Measurements from ENCODE around the gene OSBPL3. TPM values are rescaled to one million over a fixed set of nuclear protein-coding genes. Genes with fewer than 3 reads are reported as not detected.
A peak's percentile ranks its signal among the peaks of the same experiment; 100 is the strongest.

OSBPL3 gene
- total and polyA plus RNA-seq, 10 donors: 10.3 to 33.9 (median 26.8) TPM

DNA sequence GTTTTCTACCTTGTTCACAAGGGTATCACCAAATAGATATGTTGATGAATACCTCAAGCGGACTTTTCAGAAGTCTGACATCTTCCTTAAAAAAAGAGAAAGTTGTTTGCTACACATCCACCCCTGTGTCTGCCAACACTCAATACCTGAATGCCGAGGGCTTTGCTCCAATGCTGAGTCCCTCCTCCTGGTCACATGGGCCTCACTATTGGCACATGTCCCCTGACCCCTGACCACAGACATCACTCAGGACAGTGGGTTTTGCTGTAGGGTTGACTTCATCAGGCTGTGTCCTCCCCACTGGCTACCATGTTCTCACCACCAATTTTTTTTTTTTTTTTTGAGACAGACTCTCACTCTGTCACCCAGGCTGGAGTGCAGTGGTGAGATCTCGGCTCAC, 76.4 kb downstream of the OSBPL3 start:
- no peaks in the 10 kb centered on the region for H3K27me3 ChIP-seq (replicated peaks in 1 of 7)
- no peak for DNase-seq
- H3K4me3 ChIP-seq: no peak overlapping the region
- 88 to 98% (median 92%) methylated on average over 3 of the region's 3 CpGs for WGBS, 5 donors
- intact Hi-C loops (cut with DNase I; ENCODE audit: low total_unique reads): no loop called here
- H3K9me3 ChIP-seq: no peaks in the 10 kb centered on the region
- peaks cover 0 to 54% (median 10%) of the 10 kb centered on the region in 6 donors for H3K4me1 ChIP-seq
- TF ChIP-seq POLR2A (IDR thresholded peaks at IDR 0.05): no peak
- TF ChIP-seq, protein P1, sequence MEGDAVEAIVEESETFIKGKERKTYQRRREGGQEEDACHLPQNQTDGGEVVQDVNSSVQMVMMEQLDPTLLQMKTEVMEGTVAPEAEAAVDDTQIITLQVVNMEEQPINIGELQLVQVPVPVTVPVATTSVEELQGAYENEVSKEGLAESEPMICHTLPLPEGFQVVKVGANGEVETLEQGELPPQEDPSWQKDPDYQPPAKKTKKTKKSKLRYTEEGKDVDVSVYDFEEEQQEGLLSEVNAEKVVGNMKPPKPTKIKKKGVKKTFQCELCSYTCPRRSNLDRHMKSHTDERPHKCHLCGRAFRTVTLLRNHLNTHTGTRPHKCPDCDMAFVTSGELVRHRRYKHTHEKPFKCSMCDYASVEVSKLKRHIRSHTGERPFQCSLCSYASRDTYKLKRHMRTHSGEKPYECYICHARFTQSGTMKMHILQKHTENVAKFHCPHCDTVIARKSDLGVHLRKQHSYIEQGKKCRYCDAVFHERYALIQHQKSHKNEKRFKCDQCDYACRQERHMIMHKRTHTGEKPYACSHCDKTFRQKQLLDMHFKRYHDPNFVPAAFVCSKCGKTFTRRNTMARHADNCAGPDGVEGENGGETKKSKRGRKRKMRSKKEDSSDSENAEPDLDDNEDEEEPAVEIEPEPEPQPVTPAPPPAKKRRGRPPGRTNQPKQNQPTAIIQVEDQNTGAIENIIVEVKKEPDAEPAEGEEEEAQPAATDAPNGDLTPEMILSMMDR (IDR thresholded peaks at IDR 0.05 in 8 of 11, conservative IDR thresholded peaks at IDR 0.05 in 3 of 11): no peak
- no peak for TF ChIP-seq POLR2AphosphoS5 (IDR thresholded peaks at IDR 0.05)
- no peak overlapping the region for H3K27ac ChIP-seq
- no peaks in the 10 kb centered on the region for H3K36me3 ChIP-seq

DNA sequence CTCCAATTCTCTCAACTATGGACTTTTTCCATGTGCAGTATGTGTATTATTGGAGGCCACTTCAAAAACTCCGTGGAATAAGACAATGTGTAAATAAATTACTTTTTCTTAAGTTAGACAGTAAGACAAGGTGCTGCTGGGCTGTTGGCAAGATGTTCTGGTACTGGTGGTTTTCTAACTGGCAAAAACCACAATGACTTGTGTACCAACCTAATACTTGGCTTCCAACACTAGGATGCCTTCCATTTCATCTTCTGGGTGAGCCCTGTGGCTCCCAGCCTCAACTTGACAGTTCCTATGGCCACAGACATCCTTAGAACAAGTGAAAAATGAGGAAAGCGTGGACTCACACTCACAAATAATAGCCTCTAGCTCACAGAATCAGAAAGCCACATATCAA, 77.0 kb downstream of the OSBPL3 start:
- Histone ChIP-seq H3K27me3 (replicated peaks in 1 of 7) (no peaks in the 10 kb centered on the region), H3K4me1 (peaks cover 0 to 51% (median 13%) of the 10 kb centered on the region in 6 donors), H3K4me3 (no peak overlapping the region), H3K36me3 (no peaks in the 10 kb centered on the region), H3K27ac (no peak overlapping the region), H3K9me3 (no peaks in the 10 kb centered on the region)
- intact Hi-C loops (cut with DNase I; ENCODE audit: low total_unique reads): no loop called here
- TF ChIP-seq, protein P1 (IDR thresholded peaks at IDR 0.05 in 8 of 11, conservative IDR thresholded peaks at IDR 0.05 in 3 of 11): no peak
- TF ChIP-seq POLR2A (IDR thresholded peaks at IDR 0.05) (no peak), POLR2AphosphoS5 (IDR thresholded peaks at IDR 0.05) (no peak)
- WGBS, 5 donors: 58 to 79% (median 75%) methylated on average over 2 of the region's 2 CpGs
- DNase-seq: no peak

DNA sequence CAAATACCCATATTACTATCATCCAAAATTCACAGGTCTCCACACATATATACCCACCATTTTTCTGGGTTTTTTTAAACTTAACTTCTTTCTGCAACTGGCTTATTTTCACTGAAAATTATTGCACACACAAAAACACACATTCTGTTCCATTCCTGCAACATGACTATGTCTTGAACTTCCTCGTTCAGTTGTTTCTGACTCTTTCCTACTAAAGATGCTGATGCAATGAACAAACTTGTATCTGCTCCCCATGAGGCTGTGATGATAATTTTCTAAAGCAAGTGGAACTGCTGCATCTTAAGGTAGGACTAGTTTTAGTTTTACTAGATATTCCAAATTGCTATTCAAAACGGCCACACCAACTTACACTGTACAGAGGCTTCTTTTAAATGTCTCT, 77.7 kb downstream of the OSBPL3 start:
- no peak for DNase-seq
- intact Hi-C loops (cut with DNase I; ENCODE audit: low total_unique reads): no loop called here
- H3K27ac ChIP-seq: no peak overlapping the region
- no peaks in the 10 kb centered on the region for H3K36me3 ChIP-seq
- 51 to 71% (median 66%) methylated on average over 2 of the region's 2 CpGs for WGBS, 5 donors
- TF ChIP-seq, protein P1 (IDR thresholded peaks at IDR 0.05 in 8 of 11, conservative IDR thresholded peaks at IDR 0.05 in 3 of 11): no peak
- TF ChIP-seq POLR2A (IDR thresholded peaks at IDR 0.05) (no peak), POLR2AphosphoS5 (IDR thresholded peaks at IDR 0.05) (no peak)
- no peaks in the 10 kb centered on the region for H3K27me3 ChIP-seq (replicated peaks in 1 of 7)
- H3K4me3 ChIP-seq: no peak overlapping the region
- peaks cover 0 to 44% (median 11%) of the 10 kb centered on the region in 6 donors for H3K4me1 ChIP-seq
- no peaks in the 10 kb centered on the region for H3K9me3 ChIP-seq

DNA sequence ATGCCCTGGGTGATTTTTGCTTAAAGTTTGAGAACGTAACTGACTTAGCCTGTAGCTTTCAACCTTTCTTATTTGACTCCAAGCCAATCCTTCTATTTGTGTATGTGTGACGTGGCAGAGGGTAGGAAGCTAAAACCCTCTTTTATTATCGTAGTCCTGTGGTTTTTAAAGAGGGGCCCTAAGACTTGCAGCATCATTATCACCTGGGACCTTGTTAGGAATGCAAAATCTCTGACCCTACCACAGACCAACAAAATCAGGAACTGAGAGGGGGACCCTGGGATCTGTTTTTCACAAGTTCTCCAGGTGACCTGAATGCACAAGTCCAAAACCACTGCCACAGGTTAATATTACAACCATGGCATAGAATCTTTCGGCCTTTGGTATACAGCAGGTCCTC, 80.1 kb downstream of the OSBPL3 start:
- 60 to 73% (median 67%) methylated on average over 4 of the region's 4 CpGs for WGBS, 5 donors
- H3K9me3 ChIP-seq: no peaks in the 10 kb centered on the region
- H3K27me3 ChIP-seq (replicated peaks in 1 of 7): no peaks in the 10 kb centered on the region
- H3K4me3 ChIP-seq: no peak overlapping the region
- intact Hi-C loops (cut with DNase I; ENCODE audit: low total_unique reads): loop anchor here (10.0 kb wide), 1 partner anchor 165 kb away; no protein-coding TSS in a partner anchor
- no peak for TF ChIP-seq POLR2A (IDR thresholded peaks at IDR 0.05)
- H3K27ac ChIP-seq: peak overlapping the region in 2 of 8 donors; percentile 35 to 50
- H3K36me3 ChIP-seq: no peaks in the 10 kb centered on the region
- no peak for DNase-seq
- peaks cover 0 to 56% (median 20%) of the 10 kb centered on the region in 6 donors for H3K4me1 ChIP-seq

DNA sequence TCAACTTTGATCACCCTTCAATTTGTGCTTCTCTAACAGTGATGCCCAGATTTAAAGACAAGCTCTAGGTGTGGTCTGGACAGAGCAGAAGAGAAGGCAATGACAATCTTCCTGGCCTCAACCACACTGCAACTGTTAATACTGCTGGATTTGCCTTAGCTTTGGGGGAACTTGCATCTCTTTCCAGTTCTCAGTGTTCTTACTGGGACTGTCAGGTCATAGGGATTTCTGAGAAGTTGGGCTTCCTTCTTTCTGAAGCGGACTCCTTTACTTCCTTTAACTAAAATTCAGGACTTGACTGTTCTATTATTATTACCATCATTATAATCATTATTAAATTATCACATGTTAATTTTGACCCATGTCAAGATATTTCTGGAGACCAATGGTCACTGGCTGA, 80.8 kb downstream of the OSBPL3 start:
- 71 to 80% (median 77%) methylated on average over 1 of the region's 1 CpG for WGBS, 5 donors
- intact Hi-C loops (cut with DNase I; ENCODE audit: low total_unique reads): loop anchor here (10.0 kb wide), 1 partner anchor 166 kb away; no protein-coding TSS in a partner anchor
- no peak overlapping the region for H3K4me3 ChIP-seq

More for the DNA sequence above, 80.8 kb downstream of the OSBPL3 start:
- Histone ChIP-seq H3K27me3 (replicated peaks in 1 of 7) (no peaks in the 10 kb centered on the region), H3K27ac (peak overlapping the region in 4 of 8 donors; percentile 7 to 50 (median 24)), H3K9me3 (no peaks in the 10 kb centered on the region), H3K4me1 (peaks cover 0 to 58% (median 20%) of the 10 kb centered on the region in 6 donors), H3K36me3 (no peaks in the 10 kb centered on the region)
- no peak for TF ChIP-seq POLR2AphosphoS5 (IDR thresholded peaks at IDR 0.05)
- TF ChIP-seq POLR2A (IDR thresholded peaks at IDR 0.05): no peak
- TF ChIP-seq, protein P1 (IDR thresholded peaks at IDR 0.05 in 8 of 11, conservative IDR thresholded peaks at IDR 0.05 in 3 of 11): no peak
- DNase-seq: no peak
